GM19239 (cell line): Measurements from ENCODE around the gene MARF1.
"Not testable (repeated sequence)": the region's sequence is repeated elsewhere in the genome, so short reads cannot be mapped to it uniquely, and the experiment has no call there.

Experiments used
- DNase-seq: peaks from one replicate; pipeline ENCODE4 v3.0.0; 2011; ENCODE audit warnings: low spot score; ENCODE audit not compliant: insufficient read length
- FAIRE-seq: peaks from 2 replicates; lab custom pipeline; 2011; peaks lifted over from hg19 to GRCh38; lab: Jason Lieb, UNC

Gene MARF1

GRCh38 chr16:15655561-15655960 lies 12.6 kb upstream of the MARF1 start:
- FAIRE-seq, DNase-seq: not testable (repeated sequence)

- FAIRE-seq (no peak), DNase-seq (no peak)
These were observed 11.6 kb upstream of the MARF1 start for GRCh38 chr16:15654591-15654990.

- FAIRE-seq (no peak), DNase-seq (no peak)
These were observed 10.3 kb upstream of the MARF1 start for GRCh38 chr16:15653227-15653626.

GRCh38 chr16:15652293-15653001 lies 9.5 kb upstream of the MARF1 start:
- DNase-seq: no peak
- no peak for FAIRE-seq

GRCh38 chr16:15650698-15651171 lies 7.8 kb upstream of the MARF1 start:
- DNase-seq: no peak
- no peak for FAIRE-seq

GRCh38 chr16:15650019-15650697 lies 7.2 kb upstream of the MARF1 start, which contains the start of gene NDE1:
Gene NDE1, plus strand, starts transcription at chr16:15650245. Its CDS starts 14,534 bp downstream, at chr16:15664779.
- FAIRE-seq (peak; percentile 77), DNase-seq (peak; percentile 83)

- DNase-seq (no peak), FAIRE-seq (no peak)
These were observed 6.7 kb upstream of the MARF1 start for GRCh38 chr16:15649727-15650018.

GRCh38 chr16:15649311-15649710 lies 6.4 kb upstream of the MARF1 start:
- FAIRE-seq, DNase-seq: not testable (repeated sequence)

- no peak for FAIRE-seq
These were observed 5.3 kb upstream of the MARF1 start for GRCh38 chr16:15648135-15648730.

GRCh38 chr16:15647294-15648014 lies 4.5 kb upstream of the MARF1 start:
- no peak for FAIRE-seq
- no peak for DNase-seq

More at GRCh38 chr16:15648135-15648730, 5.3 kb upstream of the MARF1 start:
- no peak for DNase-seq

- FAIRE-seq: peak; percentile 18
- not testable (repeated sequence) for DNase-seq
These were observed 3.8 kb upstream of the MARF1 start for GRCh38 chr16:15646557-15647293.

GRCh38 chr16:15644962-15645465 lies 2.1 kb upstream of the MARF1 start:
- FAIRE-seq, DNase-seq: not testable (repeated sequence)

- DNase-seq (no peak), FAIRE-seq (peak; percentile 37)
These were observed 1.5 kb upstream of the MARF1 start for GRCh38 chr16:15644267-15644961.

- FAIRE-seq: no peak
- no peak for DNase-seq
These were observed 944 bp upstream of the MARF1 start for GRCh38 chr16:15643946-15644250.

- peak; percentile 89 for FAIRE-seq
- DNase-seq: no peak
These were observed 352 bp downstream of the MARF1 start for GRCh38 chr16:15642557-15643047.

GRCh38 chr16:15641753-15642556 lies 999 bp downstream of the MARF1 start:
- DNase-seq: no peak
- peak; percentile 71 for FAIRE-seq

- FAIRE-seq: peak; percentile 77
- DNase-seq: no peak
These were observed 2.0 kb downstream of the MARF1 start for GRCh38 chr16:15640966-15641365.

GRCh38 chr16:15639061-15639568 lies 3.8 kb downstream of the MARF1 start:
- DNase-seq (no peak), FAIRE-seq (peak; percentile 91)
